ENCODE results near the gene ALDH16A1.

ALDH16A1 gene

GRCh38 chr19:49448432-49448786 is 4.6 kb upstream of the ALDH16A1 start:
- DNase-seq (ENCODE audit: low spot score): no peak
- TF ChIP-seq CTCF (IDR thresholded peaks at IDR 0.05; ENCODE audit: extremely low read depth, missing control alignments): no peak

GRCh38 chr19:49450405-49450804 is 2.6 kb upstream of the ALDH16A1 start:
- no peak for TF ChIP-seq CTCF (IDR thresholded peaks at IDR 0.05; ENCODE audit: extremely low read depth, missing control alignments)
- DNase-seq (ENCODE audit: low spot score): no peak

GRCh38 chr19:49451430-49452181 is 1.4 kb upstream of the ALDH16A1 start, which contains the start of gene PIH1D1:
Gene PIH1D1, minus strand, starts transcription at chr19:49451814. Its CDS starts 240 bp downstream, at chr19:49451574.
- no peak for TF ChIP-seq CTCF (IDR thresholded peaks at IDR 0.05; ENCODE audit: extremely low read depth, missing control alignments)
- DNase-seq (ENCODE audit: low spot score): peak; percentile 90

GRCh38 chr19:49453757-49454240 is 774 bp downstream of the ALDH16A1 start:
- DNase-seq (ENCODE audit: low spot score): peak; percentile 49
- TF ChIP-seq CTCF (IDR thresholded peaks at IDR 0.05; ENCODE audit: extremely low read depth, missing control alignments): no peak

GRCh38 chr19:49455773-49456172 is 2.7 kb downstream of the ALDH16A1 start:
- no peak for TF ChIP-seq CTCF (IDR thresholded peaks at IDR 0.05; ENCODE audit: extremely low read depth, missing control alignments)
- DNase-seq (ENCODE audit: low spot score): no peak

- DNase-seq (ENCODE audit: low spot score): no peak
- no peak for TF ChIP-seq CTCF (IDR thresholded peaks at IDR 0.05; ENCODE audit: extremely low read depth, missing control alignments)
Observed at GRCh38 chr19:49456326-49456725, 3.3 kb downstream of the ALDH16A1 start.

- DNase-seq (ENCODE audit: low spot score): peak; percentile 31
- no peak for TF ChIP-seq CTCF (IDR thresholded peaks at IDR 0.05; ENCODE audit: extremely low read depth, missing control alignments)
Observed at GRCh38 chr19:49458567-49458903, 5.5 kb downstream of the ALDH16A1 start.
